Left lung (tissue), 10 donors: ENCODE data around the gene AXIN1. TPM values are rescaled to one million over a fixed set of nuclear protein-coding genes. Genes with fewer than 3 reads are reported as not detected.

ENCODE experiments used
- ATAC-seq: fragments of 200-7000 bp; cut with Tn5 transposase; one replicate; pipeline ENCODE4 v1.9.1; 2020; ENCODE audit warnings: moderate library complexity
- DNase-seq, 4 donors: peaks; one replicate each; pipeline ENCODE4 v3.0.0-alpha.2; 2013 to 2020
- H3K27ac ChIP-seq, 2 donors: fragments of 200-600 bp; sonication (generic) in 1 of 2; one replicate each; pipeline versions ENCODE4 v1.5.0 to v1.8.0; 2020 to 2021
- H3K27me3 ChIP-seq, 2 donors: fragments of 200-600 bp; sonication (generic) in 1 of 2; one replicate each; pipeline versions ENCODE4 v1.5.0 to v1.8.0; 2020 to 2021
- H3K36me3 ChIP-seq, 2 donors: fragments of 200-600 bp; sonication (generic) in 1 of 2; one replicate each; pipeline versions ENCODE4 v1.5.0 to v1.8.0; 2020 to 2021
- H3K4me1 ChIP-seq, 2 donors: fragments of 200-600 bp; one replicate each; pipeline ENCODE4 v1.8.0; 2021
- H3K4me3 ChIP-seq, 2 donors: fragments of 200-600 bp; sonication (generic) in 1 of 2; one replicate each; pipeline versions ENCODE4 v1.5.0 to v1.8.0; 2020 to 2021; ENCODE audit warnings: mild to moderate bottlenecking in 1 of 2
- H3K9me3 ChIP-seq, 2 donors: fragments of 200-600 bp; sonication (generic) in 1 of 2; one replicate each; pipeline versions ENCODE4 v1.5.0 to v1.8.0; 2020 to 2021
- CTCF ChIP-seq, 2 donors: fragments of 200-600 bp; sonication (generic) in 1 of 2; IDR thresholded peaks; one replicate each; pipeline versions ENCODE4 v1.5.0 to v1.8.0; 2021; ENCODE audit warnings: antibody characterized with exemption in 2 of 2
- intact Hi-C, 2 donors: fragments of 100-400 bp; cut with DNase I; formaldehyde crosslinking; loops; one replicate each; pipeline versions ENCODE4 v1.11.2 to v1.14.2; 2022
- polyA plus RNA-seq, 6 donors: library from polyadenylated mRNA; unstranded; fragments of 120-200 nt; gene quantifications; one replicate each; pipeline ENCODE4 v1.2.1, GENCODE V29; 2013; ENCODE audit not compliant: insufficient read length in 6 of 6
- total RNA-seq, 2 donors: library from RNA; stranded (reverse); fragmentation: NEBNext Ultra II Directional; extraction: Animal tissue kit (Norgen Biotek cat#: 25700); gene quantifications; one replicate each; pipeline ENCODE4 v1.2.1, GENCODE V29; 2021
- donor health status: DM: no; HTN: yes; CAD: no.
- donor health status: DM: no; HTN: no; CAD: no.

Gene AXIN1
- total and polyA plus RNA-seq, 8 donors, result 14.0 to 23.4 (median 18.0) TPM

GRCh38 chr16:301950-302349 lies 50.6 kb downstream of the AXIN1 start:
- peaks cover 0 to 84% of the 10 kb centered on the region in 2 donors for H3K36me3 ChIP-seq

DNA sequence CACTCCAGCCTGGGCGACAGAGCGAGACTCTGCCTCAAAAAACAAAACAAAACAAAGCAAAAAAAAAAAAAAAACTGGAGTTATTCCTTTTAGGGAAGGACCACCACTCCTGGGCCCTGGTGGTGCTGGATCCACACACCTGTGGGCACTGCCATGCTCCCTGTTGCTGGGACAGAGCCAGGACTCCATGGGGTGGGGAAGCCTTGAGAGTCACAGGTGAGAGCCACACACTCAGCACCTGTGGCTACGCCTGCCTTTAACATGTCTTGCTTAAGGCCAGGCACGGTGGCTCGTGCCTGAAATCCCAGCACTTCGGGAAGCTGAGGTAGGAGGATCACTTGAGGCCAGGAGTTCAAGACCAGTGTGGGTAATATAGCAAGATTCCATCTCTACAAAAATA lies 51.3 kb downstream of the AXIN1 start:
- H3K4me3 ChIP-seq, result no peak overlapping the region
- intact Hi-C loops, result no loop called here
- H3K27me3 ChIP-seq, result no peaks in the 10 kb centered on the region
- ATAC-seq (no peak), DNase-seq (no peak)
- TF ChIP-seq CTCF (IDR thresholded peaks at IDR 0.05), result no peak
- peaks cover 0 to 84% of the 10 kb centered on the region in 2 donors for H3K36me3 ChIP-seq
- no peaks in the 10 kb centered on the region for H3K9me3 ChIP-seq
- H3K4me1 ChIP-seq, result no peaks in the 10 kb centered on the region
- no peak overlapping the region for H3K27ac ChIP-seq

More at GRCh38 chr16:301950-302349, 50.6 kb downstream of the AXIN1 start:
- no peak overlapping the region for H3K4me3 ChIP-seq
- TF ChIP-seq CTCF (IDR thresholded peaks at IDR 0.05), result no peak
- peak in 1 of 4 donors; percentile 65 for DNase-seq
- H3K4me1 ChIP-seq, result no peaks in the 10 kb centered on the region
- intact Hi-C loops, result no loop called here
- no peak overlapping the region for H3K27ac ChIP-seq
- H3K9me3 ChIP-seq, result no peaks in the 10 kb centered on the region
- no peak for ATAC-seq
- no peaks in the 10 kb centered on the region for H3K27me3 ChIP-seq

DNA sequence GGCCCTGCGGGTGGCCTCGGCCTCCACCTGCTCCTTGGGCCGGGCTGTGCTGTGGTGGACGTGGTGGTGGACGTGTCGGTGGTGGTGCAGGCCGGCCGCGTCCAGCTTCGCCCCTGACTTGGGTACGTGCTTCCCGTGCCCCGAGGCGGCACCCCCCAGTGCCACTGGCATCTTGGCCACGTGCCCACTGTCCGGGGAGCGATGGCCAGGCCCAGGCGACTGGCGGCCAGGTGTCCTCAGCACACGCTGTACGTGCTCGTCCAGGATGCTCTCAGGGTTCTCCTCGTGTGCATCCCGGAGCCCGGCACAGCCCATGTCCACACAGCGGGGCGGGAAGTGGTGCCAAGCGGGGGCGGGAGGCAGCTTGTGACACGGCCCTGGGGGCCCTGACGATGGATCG lies 54.7 kb downstream of the AXIN1 start:
- H3K9me3 ChIP-seq, result no peaks in the 10 kb centered on the region
- H3K36me3 ChIP-seq, result peaks cover 0 to 75% of the 10 kb centered on the region in 2 donors
- intact Hi-C loops, result no loop called here
- H3K27ac ChIP-seq, result no peak overlapping the region
- ATAC-seq, result no peak
- no peaks in the 10 kb centered on the region for H3K27me3 ChIP-seq
- no peak for TF ChIP-seq CTCF (IDR thresholded peaks at IDR 0.05)
- H3K4me1 ChIP-seq, result no peaks in the 10 kb centered on the region
- peak in 1 of 4 donors; percentile 62 for DNase-seq
- no peak overlapping the region for H3K4me3 ChIP-seq

DNA sequence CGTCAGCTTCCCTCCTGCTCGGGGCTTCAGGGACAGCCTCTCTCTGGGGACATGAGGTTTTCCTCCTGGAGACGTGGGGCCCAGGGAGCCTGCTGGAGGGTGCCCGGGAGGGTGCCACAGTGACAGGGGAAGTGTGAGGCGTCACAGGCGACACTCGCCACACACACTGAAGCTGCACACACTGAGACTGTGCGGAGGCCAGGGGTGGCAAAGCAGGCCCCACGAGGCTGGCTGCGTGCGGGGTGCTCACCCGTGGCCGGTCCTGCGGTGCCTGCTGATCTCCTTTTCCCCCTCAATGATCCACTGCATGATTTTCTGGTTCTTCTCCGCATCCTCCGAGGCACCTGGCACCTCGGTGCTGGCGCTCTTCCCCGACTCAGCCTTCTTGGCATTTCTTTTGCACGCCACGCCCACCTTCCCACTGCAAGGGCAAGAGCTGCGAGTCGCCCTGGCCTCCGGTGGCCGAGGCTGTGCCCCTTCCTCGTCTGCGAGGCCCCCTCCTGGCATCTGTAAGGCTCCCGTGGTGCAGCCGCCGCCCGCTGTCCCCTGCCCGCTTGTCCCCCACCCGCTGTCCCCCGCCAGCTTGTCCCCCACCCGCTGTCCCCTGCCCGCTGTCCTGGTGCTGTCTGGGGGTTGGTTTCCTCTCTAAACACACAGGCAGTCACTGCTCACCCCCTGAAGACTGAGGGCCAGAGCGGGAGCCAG lies 55.6 kb downstream of the AXIN1 start:
- no peak for TF ChIP-seq CTCF (IDR thresholded peaks at IDR 0.05)
- Histone ChIP-seq H3K36me3 (peaks cover 0 to 75% of the 10 kb centered on the region in 2 donors), H3K4me1 (no peaks in the 10 kb centered on the region), H3K9me3 (no peaks in the 10 kb centered on the region), H3K27me3 (no peaks in the 10 kb centered on the region), H3K27ac (no peak overlapping the region), H3K4me3 (no peak overlapping the region)
- DNase-seq (no peak), ATAC-seq (no peak)
- intact Hi-C loops, result no loop called here

- Histone ChIP-seq H3K4me3 (no peak overlapping the region), H3K27ac (no peak overlapping the region), H3K4me1 (no peaks in the 10 kb centered on the region), H3K36me3 (peaks cover 0 to 75% of the 10 kb centered on the region in 2 donors), H3K9me3 (no peaks in the 10 kb centered on the region), H3K27me3 (no peaks in the 10 kb centered on the region)
- no peak for DNase-seq
- TF ChIP-seq CTCF (IDR thresholded peaks at IDR 0.05), result no peak
- no peak for ATAC-seq
- intact Hi-C loops, result no loop called here
These were observed 56.2 kb downstream of the AXIN1 start for GRCh38 chr16:296276-296675.
